K562 (cell line): ENCODE results near the gene ERH. TPM values are rescaled to one million over a fixed set of nuclear protein-coding genes. Genes with fewer than 3 reads are reported as not detected.

Experiments used
- ATAC-seq: fragments of 200-7000 bp; cut with Tn5 transposase; 3 replicates; pipeline ENCODE4 v1.9.1; 2020; ENCODE audit warnings: moderate library complexity
- BruUV-seq: library from RNA; stranded (reverse); fragments of 400-500 nt; replicated peaks from 2 replicates; lab custom pipeline; 2021; lab: Mats Ljungman, UMichigan
- CTCF ChIA-PET: fragments of 300-600 bp; formaldehyde crosslinking; extraction: SDS; loops from one replicate; lab custom pipeline; 2021; ENCODE audit warnings: low intra/inter-chr PET ratio; lab: Yijun Ruan, JAX
- POLR2A ChIA-PET: fragments of 300-600, 350-650 bp; sonication (Branson Sonifier 250); formaldehyde crosslinking; extraction: SDS; loops from one replicate; lab custom pipeline; 2021; ENCODE audit warnings: antibody characterized with exemption, inconsistent platforms; lab: Yijun Ruan, JAX
- DNase-seq, 4 experiments: peaks; one replicate each; pipeline versions ENCODE4 v3.0.0 to v3.0.0-alpha.2; 2011 to 2018; ENCODE audit warnings: low spot score in 3 of 4, mixed read lengths in 3 of 4; ENCODE audit errors: extremely low read depth in 1 of 4
- FAIRE-seq: peaks from 2 replicates; lab custom pipeline; 2011; peaks lifted over from hg19 to GRCh38; lab: Jason Lieb, UNC
- H2AFZ ChIP-seq: 2 replicates; pipeline ENCODE4 v1.6.0; 2011; ENCODE audit warnings: low read depth, low read length, control low read depth, inconsistent platforms
- H3K27ac ChIP-seq: fragments of 200-600 bp; 3 replicates; pipeline ENCODE4 v1.8.0; 2011; ENCODE audit warnings: low read depth, mild to moderate bottlenecking, control low read depth, inconsistent platforms, low read length, moderate library complexity, mixed read lengths; ENCODE audit errors: extremely low read depth
- H3K27me3 ChIP-seq, 2 experiments: fragments of 300-600 bp in 1 of 2; 2 replicates in 1 of 2; 3 replicates in 1 of 2; pipeline versions ENCODE4 v1.6.0 to v1.8.0; 2011; ENCODE audit warnings: inconsistent platforms in 2 of 2, low read length in 2 of 2, mild to moderate bottlenecking in 1 of 2, mixed read lengths in 1 of 2, moderate library complexity in 1 of 2; ENCODE audit not compliant: control insufficient read depth in 2 of 2, insufficient read depth in 2 of 2
- H3K36me3 ChIP-seq: fragments of 300-600 bp; 3 replicates; pipeline ENCODE4 v1.8.0; 2011; ENCODE audit warnings: mild to moderate bottlenecking, low read length, inconsistent platforms; ENCODE audit not compliant: control insufficient read depth, insufficient read depth
- H3K4me1 ChIP-seq, 2 experiments: fragments of 200-600 bp in 1 of 2; replicated peaks in 1 of 2; 2 replicates in 1 of 2; 3 replicates in 1 of 2; pipeline versions ENCODE4 v1.5.1 to v1.8.0; 2011; ENCODE audit warnings: inconsistent platforms in 2 of 2, low read length in 2 of 2, mild to moderate bottlenecking in 1 of 2, mixed read lengths in 1 of 2, moderate library complexity in 1 of 2; ENCODE audit not compliant: control insufficient read depth in 2 of 2, insufficient read depth in 2 of 2
- H3K4me2 ChIP-seq: 2 replicates; pipeline ENCODE4 v1.6.1; 2011; ENCODE audit warnings: low read length, control low read depth, inconsistent platforms, mixed read lengths; ENCODE audit not compliant: insufficient read depth
- H3K4me3 ChIP-seq: fragments of 200-600 bp; sonication (generic), shearing (Covaris generic); 2 replicates; pipeline ENCODE4 v1.5.1; 2016; ENCODE audit warnings: control low read depth, inconsistent platforms
- H3K79me2 ChIP-seq: fragments of 200-600 bp; 3 replicates; pipeline ENCODE4 v1.8.0; 2011; ENCODE audit warnings: low read length, inconsistent platforms; ENCODE audit not compliant: control insufficient read depth, insufficient read depth
- H3K9ac ChIP-seq, 2 experiments: 2 replicates each; pipeline versions ENCODE4 v1.6.0 to v1.6.1; 2011; ENCODE audit warnings: low read depth in 2 of 2, low read length in 2 of 2, control low read depth in 1 of 2, inconsistent platforms in 1 of 2, mild to moderate bottlenecking in 1 of 2, mixed read lengths in 1 of 2; ENCODE audit not compliant: insufficient read depth in 1 of 2
- H3K9me1 ChIP-seq: one replicate; pipeline ENCODE4 v1.6.0; 2011; ENCODE audit warnings: inconsistent platforms, mild to moderate bottlenecking, low read length, moderate library complexity; ENCODE audit not compliant: control insufficient read depth, insufficient read depth
- H3K9me3 ChIP-seq: replicated peaks from 2 replicates; pipeline ENCODE4 v1.5.1; 2011; ENCODE audit warnings: low read depth, low read length, inconsistent platforms; ENCODE audit not compliant: control insufficient read depth, insufficient read depth
- H4K20me1 ChIP-seq: replicated peaks from 2 replicates; pipeline ENCODE4 v1.6.1; 2011; ENCODE audit warnings: low read length, inconsistent platforms, mixed read lengths; ENCODE audit not compliant: control insufficient read depth, insufficient read depth
- ATF3 ChIP-seq, 2 experiments: fragments of 450-650 bp in 1 of 2; sonication (generic) in 1 of 2; formaldehyde crosslinking in 1 of 2; IDR thresholded peaks in 1 of 2; conservative IDR thresholded peaks in 1 of 2; 2 replicates each; pipeline versions ENCODE4 v1.6.1 to v1.8.1; 2016 to 2023; ENCODE audit warnings: mild to moderate bottlenecking in 2 of 2, moderate library complexity in 2 of 2, inconsistent platforms in 1 of 2, missing genetic modification reagents in 1 of 2
- CTCF ChIP-seq, 3 experiments: IDR thresholded peaks in 2 of 3; conservative IDR thresholded peaks in 1 of 3; 2 replicates each; pipeline ENCODE4 v1.5.1; 2011 to 2012; ENCODE audit warnings: low read length in 3 of 3, mild to moderate bottlenecking in 3 of 3, control low read depth in 2 of 3, improper control_type of control experiment in 1 of 3, inconsistent platforms in 1 of 3, low read depth in 1 of 3, mixed read lengths in 1 of 3, moderate library complexity in 1 of 3; ENCODE audit not compliant: insufficient read depth in 2 of 3
- CXXC5 ChIP-seq: fragments of 250-450 bp; sonication (Bioruptor Pico); IDR thresholded peaks from 2 replicates; pipeline ENCODE4 v1.8.0; 2022; ENCODE audit warnings: inconsistent platforms, mild to moderate bottlenecking, moderate library complexity
- RAD21 ChIP-seq, 2 experiments: fragments of 250-450 bp in 1 of 2; fragments of 450-650 bp in 1 of 2; sonication (Bioruptor Pico) in 1 of 2; formaldehyde crosslinking in 1 of 2; IDR thresholded peaks in 1 of 2; conservative IDR thresholded peaks in 1 of 2; 2 replicates each; pipeline versions ENCODE4 v1.4.0 to v1.8.0; 2020 to 2022; ENCODE audit warnings: mild to moderate bottlenecking in 2 of 2, moderate library complexity in 1 of 2
- REST ChIP-seq, 2 experiments: fragments of 450-650 bp; formaldehyde crosslinking in 1 of 2; IDR thresholded peaks; 2 replicates each; pipeline versions ENCODE4 v1.4.0 to v1.6.1; 2014 to 2020; ENCODE audit warnings: mild to moderate bottlenecking in 2 of 2, borderline replicate concordance in 1 of 2, low read depth in 1 of 2
- ZBTB34 ChIP-seq: fragments of 250-450 bp; sonication (Bioruptor Pico); IDR thresholded peaks from 2 replicates; pipeline ENCODE4 v1.8.0; 2021; ENCODE audit warnings: mild to moderate bottlenecking, moderate library complexity
- ZNF121 ChIP-seq: sonication (generic); formaldehyde crosslinking; conservative IDR thresholded peaks from 2 replicates; pipeline ENCODE4 v1.8.0; 2022; ENCODE audit warnings: missing genetic modification reagents
- WGBS: fragments of 100-300 bp; shearing (Covaris generic); methylation state at CpG from one replicate; pipeline ENCODE4 v1.1.6; 2016; ENCODE audit warnings: low coverage, mixed read lengths; ENCODE audit not compliant: insufficient coverage; ENCODE audit errors: missing lambda C conversion rate; 5-methylcytosine and 5-hydroxymethylcytosine counted together
- in situ Hi-C: fragments of 300-500 bp; cut with MboI; formaldehyde crosslinking; loops from 4 replicates; pipeline ENCODE4 v1.15.0; 2018; ENCODE audit warnings: inconsistent platforms, mixed read lengths
- intact Hi-C: fragments of 100-400 bp; cut with micrococcal nuclease; formaldehyde crosslinking; loops from 2 replicates; pipeline ENCODE4 v1.14.2; 2022
- polyA plus RNA-seq, 8 experiments: library from polyadenylated mRNA; depleted of rRNA in 4 of 8; stranded (reverse) in 5 of 8; unstranded in 3 of 8; fragments of >200 nt; fragmentation: Nextera tagmentation in 2 of 8; fragmentation: Illumina TruSeq in 1 of 8; extraction: Ambion mirVana in 2 of 8; extraction: Trizol in 1 of 8; gene quantifications; 2 replicates each; pipeline versions ENCODE4 v1.2.1 to v1.2.3, GENCODE V29; 2011 to 2014; ENCODE audit warnings: inconsistent platforms in 1 of 8, missing spikeins in 1 of 8
- total RNA-seq, 7 experiments: library from RNA; depleted of rRNA in 6 of 7; stranded (reverse); fragments of >200 nt in 6 of 7; fragmentation: Illumina TruSeq in 2 of 7; extraction: Trizol in 2 of 7; gene quantifications; 2 replicates each; pipeline versions ENCODE4 v1.2.1 to v1.2.3, GENCODE V29; 2011 to 2021; ENCODE audit warnings: low replicate concordance in 1 of 7

The ERH gene
- total and polyA plus RNA-seq, 9 of the 15 experiments (the other 6 are each of a cell fraction or from before 2014, with no cell fraction given) = 78.2 to 474 (median 250) TPM

GRCh38 chr14:69363055-69363454 lies 35.0 kb downstream of the ERH start:
- FAIRE-seq (no peak), ATAC-seq (peak; percentile 78), DNase-seq (peak in 2 of 4 experiments; percentile 14 to 20)
- Histone ChIP-seq H3K4me3 (no peak overlapping the region), H3K27me3 (peaks cover 2 to 23% of the 10 kb centered on the region in 2 experiments; a peak in 3 of 5 replicates), H2AFZ (no peak overlapping the region), H3K4me2 (no peak overlapping the region), H3K4me1 (no peaks in the 10 kb centered on the region), H3K9me1 (no peaks in the 10 kb centered on the region), H3K79me2 (no peaks in the 10 kb centered on the region), H3K27ac (no peak overlapping the region), H3K36me3 (no peaks in the 10 kb centered on the region), H4K20me1 (peaks cover 4% of the 10 kb centered on the region; the same call in 1 of the 2 replicates), H3K9me3 (no peaks in the 10 kb centered on the region), H3K9ac (no peak overlapping the region)
- intact Hi-C loops = no loop called here
- POLR2A ChIA-PET = interaction anchor here (0.7 kb wide), 1 partner anchor 35 kb away, joined by 3 read pairs; the partner anchor contains the start of genes ERH and SLC39A9
- CTCF ChIA-PET = no interaction called here
- 10% methylated on average over 7 of the region's 9 CpGs for WGBS
- in situ Hi-C loops = no loop called here
- no TSS peak for BruUV-seq
- peak in 1 of 2 experiments; percentile 33; a peak in 2 of 4 replicates for TF ChIP-seq RAD21 (CRISPR knock-in tag; conservative IDR thresholded peaks at IDR 0.05 in 1 of 2, IDR thresholded peaks at IDR 0.05 in 1 of 2)
- TF ChIP-seq CTCF (IDR thresholded peaks at IDR 0.05 in 2 of 3, conservative IDR thresholded peaks at IDR 0.05 in 1 of 3; ENCODE audit: insufficient read depth in 2 of 3, low read depth in 1 of 3, low read length in 3 of 3) = peak in 2 of 3 experiments; percentile 32 to 46; a peak in 4 of 6 replicates
- 0 out of 2 replicates have a peak, but pooled peaks have one; percentile 7 for TF ChIP-seq REST (IDR thresholded peaks at IDR 0.05; ENCODE audit: borderline replicate concordance)
- no peak for TF ChIP-seq REST (CRISPR knock-in tag; IDR thresholded peaks at IDR 0.05; ENCODE audit: low read depth)
- TF ChIP-seq ZBTB34 (CRISPR knock-in tag) = no peak
- no peak for TF ChIP-seq ATF3 (IDR thresholded peaks at IDR 0.05)
- TF ChIP-seq ATF3 (CRISPR knock-in tag; conservative IDR thresholded peaks at IDR 0.05) = no peak
- TF ChIP-seq ZNF121 = no peak
- no peak for TF ChIP-seq CXXC5 (CRISPR knock-in tag)
